ENCODE measurements around the gene TTLL10. TPM values are rescaled to one million over a fixed set of nuclear protein-coding genes. Genes with fewer than 3 reads are reported as not detected.

Gene TTLL10
- total RNA-seq, 3 donors from 2014 or later = 0.32 to 4.4 (median 1.8) TPM

DNA sequence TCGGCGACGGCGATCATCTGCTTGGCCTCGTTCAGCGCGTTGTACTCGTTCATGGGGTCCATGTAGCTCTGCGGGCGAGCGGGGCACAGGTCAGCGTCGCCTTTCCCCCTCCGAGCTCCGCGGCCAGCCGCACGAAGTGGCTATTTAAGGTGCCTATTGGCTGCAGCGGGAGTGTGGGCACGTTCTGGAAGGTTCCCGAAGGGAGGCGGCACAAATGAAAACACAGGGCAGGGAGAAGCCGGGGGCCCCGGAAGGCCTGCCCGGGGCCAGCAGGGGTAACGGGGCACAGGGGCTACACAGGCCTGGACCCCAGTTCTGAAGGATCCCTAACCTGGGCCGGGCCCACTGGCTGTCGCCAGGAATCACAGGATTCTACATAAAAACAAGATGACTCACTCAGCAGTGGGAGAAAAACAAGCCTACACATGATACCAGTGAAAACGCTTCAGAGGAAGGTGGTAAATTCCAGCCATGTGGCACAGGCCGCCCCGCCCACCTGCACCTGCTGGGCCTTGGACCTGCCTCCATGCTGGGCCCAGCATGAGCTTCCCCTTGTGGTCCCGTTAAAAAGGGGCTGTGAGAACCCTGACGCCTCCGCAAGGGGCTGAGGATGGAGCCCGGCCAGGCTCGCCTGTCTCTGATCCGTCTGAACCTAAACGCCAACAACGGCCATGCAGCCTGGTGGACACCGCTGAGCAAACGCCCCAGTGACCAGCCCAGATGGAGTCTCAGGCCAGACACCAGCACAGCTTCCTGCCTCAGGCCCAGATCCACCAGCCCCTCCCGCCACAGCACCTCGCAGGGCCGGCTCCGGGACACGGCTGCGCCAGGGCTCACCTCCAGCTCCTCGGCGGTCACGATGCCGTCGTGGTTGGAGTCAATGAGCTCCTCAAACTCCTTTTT lies 44.2 kb downstream of the TTLL10 start:
- DNase-seq (no peak), ATAC-seq (peak; percentile 18)
- no peak overlapping the region for H3K4me3 ChIP-seq
- H3K9me3 ChIP-seq = no peaks in the 10 kb centered on the region
- peaks cover 7% of the 10 kb centered on the region for H3K36me3 ChIP-seq (ENCODE audit: low read depth)
- TF ChIP-seq, protein P1, sequence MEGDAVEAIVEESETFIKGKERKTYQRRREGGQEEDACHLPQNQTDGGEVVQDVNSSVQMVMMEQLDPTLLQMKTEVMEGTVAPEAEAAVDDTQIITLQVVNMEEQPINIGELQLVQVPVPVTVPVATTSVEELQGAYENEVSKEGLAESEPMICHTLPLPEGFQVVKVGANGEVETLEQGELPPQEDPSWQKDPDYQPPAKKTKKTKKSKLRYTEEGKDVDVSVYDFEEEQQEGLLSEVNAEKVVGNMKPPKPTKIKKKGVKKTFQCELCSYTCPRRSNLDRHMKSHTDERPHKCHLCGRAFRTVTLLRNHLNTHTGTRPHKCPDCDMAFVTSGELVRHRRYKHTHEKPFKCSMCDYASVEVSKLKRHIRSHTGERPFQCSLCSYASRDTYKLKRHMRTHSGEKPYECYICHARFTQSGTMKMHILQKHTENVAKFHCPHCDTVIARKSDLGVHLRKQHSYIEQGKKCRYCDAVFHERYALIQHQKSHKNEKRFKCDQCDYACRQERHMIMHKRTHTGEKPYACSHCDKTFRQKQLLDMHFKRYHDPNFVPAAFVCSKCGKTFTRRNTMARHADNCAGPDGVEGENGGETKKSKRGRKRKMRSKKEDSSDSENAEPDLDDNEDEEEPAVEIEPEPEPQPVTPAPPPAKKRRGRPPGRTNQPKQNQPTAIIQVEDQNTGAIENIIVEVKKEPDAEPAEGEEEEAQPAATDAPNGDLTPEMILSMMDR (IDR thresholded peaks at IDR 0.05) = no peak
- peaks cover 24% of the 10 kb centered on the region for H3K4me1 ChIP-seq (ENCODE audit: low read depth)
- intact Hi-C loops (cut with DNase I, micrococcal nuclease) = no loop called here

DNA sequence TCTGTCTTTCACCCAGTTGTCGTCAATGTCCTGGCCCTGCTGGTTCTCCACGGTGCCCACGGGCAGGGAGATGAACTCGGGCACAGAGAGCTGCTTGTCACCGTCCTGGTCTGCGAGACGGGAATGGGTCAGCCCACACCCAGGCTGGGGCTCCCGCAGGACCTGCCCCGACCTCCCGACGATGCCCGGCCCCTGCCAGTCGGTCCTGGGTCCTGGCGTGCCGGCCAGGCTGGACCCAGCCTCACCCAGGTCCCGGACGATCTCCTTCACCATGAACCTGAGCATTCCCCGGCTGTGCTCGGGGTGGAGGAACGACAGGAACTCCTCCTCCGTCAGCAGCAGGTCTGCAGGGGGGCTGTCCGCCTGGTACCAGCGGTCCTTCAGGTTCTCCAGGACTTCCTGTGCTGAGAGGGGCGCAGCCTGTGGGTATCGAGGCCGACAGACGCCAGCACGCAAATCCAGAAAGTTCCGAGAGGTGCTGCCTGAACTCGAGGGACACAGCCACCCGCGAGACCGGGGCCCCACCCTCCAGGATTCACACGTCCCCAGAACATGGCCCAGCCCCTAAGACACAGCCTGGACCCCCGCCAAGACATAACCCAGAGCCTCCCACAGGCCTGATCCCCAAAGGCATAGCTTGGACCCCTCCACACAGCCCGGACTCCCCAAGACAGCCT lies 45.0 kb downstream of the TTLL10 start:
- no peak for ATAC-seq
- Histone ChIP-seq H3K4me3 (no peak overlapping the region), H3K4me1 (ENCODE audit: low read depth) (peaks cover 23% of the 10 kb centered on the region), H3K36me3 (ENCODE audit: low read depth) (peaks cover 13% of the 10 kb centered on the region), H3K9me3 (no peaks in the 10 kb centered on the region)
- intact Hi-C loops (cut with DNase I, micrococcal nuclease) = no loop called here
- TF ChIP-seq, protein P1 (IDR thresholded peaks at IDR 0.05) = no peak
- DNase-seq = no peak

DNA sequence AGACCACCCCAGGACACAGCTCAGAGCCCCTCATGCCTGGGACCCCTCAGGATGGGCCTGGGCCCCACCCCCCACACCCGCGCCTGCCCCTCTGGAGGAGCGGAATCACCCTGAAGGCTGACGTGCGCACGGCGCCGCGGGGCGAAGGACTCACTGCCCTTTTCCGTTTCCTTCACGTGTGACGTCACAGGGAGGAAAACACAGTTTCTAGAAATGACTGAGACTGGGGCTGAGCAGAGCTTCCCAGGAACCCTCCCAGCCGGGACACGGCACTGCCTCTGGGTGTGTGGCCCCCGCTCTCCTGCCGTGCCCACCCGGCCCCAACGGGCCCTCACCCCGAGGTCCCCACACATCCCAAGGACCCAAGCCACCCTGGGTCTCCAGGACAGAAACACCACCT lies 45.7 kb downstream of the TTLL10 start:
- DNase-seq = no peak
- Histone ChIP-seq H3K36me3 (ENCODE audit: low read depth) (peaks cover 13% of the 10 kb centered on the region), H3K9me3 (no peaks in the 10 kb centered on the region), H3K4me1 (ENCODE audit: low read depth) (peaks cover 19% of the 10 kb centered on the region), H3K4me3 (no peak overlapping the region)
- intact Hi-C loops (cut with DNase I, micrococcal nuclease) = no loop called here
- TF ChIP-seq, protein P1 (IDR thresholded peaks at IDR 0.05) = no peak
- no peak for ATAC-seq

DNA sequence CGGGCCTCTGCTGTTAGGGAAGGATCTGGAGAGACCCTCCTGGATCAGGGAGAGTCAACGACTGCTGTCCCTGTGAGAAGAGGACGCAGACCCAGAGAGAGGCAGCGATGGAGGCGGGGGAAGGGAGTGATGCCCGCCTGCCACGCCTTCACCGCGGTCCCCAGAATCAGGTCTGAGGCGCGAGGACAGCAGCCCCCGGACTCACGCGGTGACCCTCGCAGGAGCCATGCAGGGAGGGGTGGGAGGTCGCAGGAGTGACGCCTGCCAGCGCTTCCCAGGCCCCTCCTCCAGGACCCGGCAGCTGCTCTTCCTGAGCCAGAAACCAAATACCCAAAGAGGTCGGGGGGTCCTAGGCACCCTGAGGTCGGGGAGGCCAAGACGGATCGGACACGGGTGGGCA lies 46.5 kb downstream of the TTLL10 start:
- Histone ChIP-seq H3K36me3 (ENCODE audit: low read depth) (peaks cover 13% of the 10 kb centered on the region), H3K9me3 (no peaks in the 10 kb centered on the region), H3K4me1 (ENCODE audit: low read depth) (peaks cover 12% of the 10 kb centered on the region), H3K4me3 (no peak overlapping the region)
- TF ChIP-seq, protein P1 (IDR thresholded peaks at IDR 0.05) = no peak
- intact Hi-C loops (cut with DNase I, micrococcal nuclease) = no loop called here
- DNase-seq (no peak), ATAC-seq (no peak)

DNA sequence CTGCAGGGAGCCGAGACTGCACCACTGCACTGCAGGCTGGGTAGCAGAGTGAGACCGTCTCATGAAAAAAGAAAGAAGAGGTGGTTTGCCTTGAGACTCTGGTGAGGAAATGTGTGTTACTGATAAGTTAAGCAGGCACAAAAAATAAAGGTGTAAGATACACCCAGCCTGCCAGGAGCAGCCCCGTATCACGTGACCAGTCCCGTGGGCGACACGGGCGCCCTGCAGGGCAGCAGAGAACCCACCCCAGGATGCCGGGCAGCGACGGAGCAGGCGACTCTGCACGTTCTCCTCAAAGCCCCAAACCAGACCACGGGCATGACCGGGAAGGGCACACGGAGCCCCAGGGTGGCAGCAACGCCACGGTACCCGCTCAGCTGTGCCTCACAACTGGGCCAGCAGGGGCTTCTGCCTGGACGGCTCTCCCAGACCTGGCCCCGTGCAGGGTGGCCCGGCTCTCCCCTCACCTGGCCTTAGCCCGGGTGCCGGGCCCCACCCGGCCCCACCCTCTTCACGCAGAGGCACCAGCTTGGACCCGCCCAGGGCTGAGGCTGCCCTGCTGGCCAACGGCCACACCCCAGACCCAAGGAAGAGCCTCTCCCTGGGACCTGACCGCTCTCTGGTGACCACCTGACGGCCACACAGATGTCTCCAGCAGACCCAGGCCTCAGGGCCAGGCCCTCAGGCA lies 48.4 kb downstream of the TTLL10 start:
- H3K36me3 ChIP-seq (ENCODE audit: low read depth) = peaks cover 15% of the 10 kb centered on the region
- H3K9me3 ChIP-seq = no peaks in the 10 kb centered on the region
- intact Hi-C loops (cut with DNase I, micrococcal nuclease) = no loop called here
- H3K4me1 ChIP-seq (ENCODE audit: low read depth) = peaks cover 12% of the 10 kb centered on the region
- TF ChIP-seq, protein P1 (IDR thresholded peaks at IDR 0.05) = no peak
- ATAC-seq (peak; percentile 77), DNase-seq (peak in 2 of 3 donors; percentile 65 to 75)
- H3K4me3 ChIP-seq = no peak overlapping the region

All from mucosa of descending colon (tissue), 3 donors.